ENCODE measurements around the gene LAMA3.

The LAMA3 gene

GRCh38 chr18:23878336-23878900 is 189.2 kb downstream of the LAMA3 start:
- no peak for DNase-seq (ENCODE audit: low read depth in 2 of 2)

- DNase-seq (ENCODE audit: low read depth in 2 of 2), result no peak
These were observed 189.9 kb downstream of the LAMA3 start for GRCh38 chr18:23879126-23879525.

GRCh38 chr18:23879544-23879943 is 190.3 kb downstream of the LAMA3 start:
- no peak for DNase-seq (ENCODE audit: low read depth in 2 of 2)

- DNase-seq (ENCODE audit: low read depth in 2 of 2), result no peak
These were observed 190.8 kb downstream of the LAMA3 start for GRCh38 chr18:23879966-23880565.

GRCh38 chr18:23880931-23881617 is 191.8 kb downstream of the LAMA3 start:
- DNase-seq (ENCODE audit: low read depth in 2 of 2), result no peak

- no peak for DNase-seq (ENCODE audit: low read depth in 2 of 2)
These were observed 192.5 kb downstream of the LAMA3 start for GRCh38 chr18:23881778-23882177.

GRCh38 chr18:23882616-23883276 is 193.5 kb downstream of the LAMA3 start:
- no peak for DNase-seq (ENCODE audit: low read depth in 2 of 2)

GRCh38 chr18:23883277-23883790 is 194.1 kb downstream of the LAMA3 start:
- no peak for DNase-seq (ENCODE audit: low read depth in 2 of 2)

- no peak for DNase-seq (ENCODE audit: low read depth in 2 of 2)
These were observed 195.6 kb downstream of the LAMA3 start for GRCh38 chr18:23884681-23885375.

- no peak for DNase-seq (ENCODE audit: low read depth in 2 of 2)
These were observed 196.5 kb downstream of the LAMA3 start for GRCh38 chr18:23885750-23886149.

GRCh38 chr18:23887035-23887434 is 197.8 kb downstream of the LAMA3 start:
- no peak for DNase-seq (ENCODE audit: low read depth in 2 of 2)

- DNase-seq (ENCODE audit: low read depth in 2 of 2), result no peak
These were observed 198.2 kb downstream of the LAMA3 start for GRCh38 chr18:23887493-23887892.

GRCh38 chr18:23888881-23889280 is 199.6 kb downstream of the LAMA3 start:
- no peak for DNase-seq (ENCODE audit: low read depth in 2 of 2)

- no peak for DNase-seq (ENCODE audit: low read depth in 2 of 2)
These were observed 200.7 kb downstream of the LAMA3 start for GRCh38 chr18:23889907-23890306.

- DNase-seq (ENCODE audit: low read depth in 2 of 2), result no peak
These were observed 201.3 kb downstream of the LAMA3 start for GRCh38 chr18:23890589-23890988.

GRCh38 chr18:23893653-23894052 is 204.4 kb downstream of the LAMA3 start:
- DNase-seq (ENCODE audit: low read depth in 2 of 2), result no peak

GRCh38 chr18:23894661-23895175 is 205.5 kb downstream of the LAMA3 start:
- no peak for DNase-seq (ENCODE audit: low read depth in 2 of 2)

GRCh38 chr18:23897291-23897690 is 208.0 kb downstream of the LAMA3 start:
- no peak for DNase-seq (ENCODE audit: low read depth in 2 of 2)

- DNase-seq (ENCODE audit: low read depth in 2 of 2), result no peak
These were observed 208.5 kb downstream of the LAMA3 start for GRCh38 chr18:23897733-23898132.

GRCh38 chr18:23900994-23901393 is 211.7 kb downstream of the LAMA3 start:
- DNase-seq (ENCODE audit: low read depth in 2 of 2), result no peak

GRCh38 chr18:23902396-23902795 is 213.1 kb downstream of the LAMA3 start:
- DNase-seq (ENCODE audit: low read depth in 2 of 2), result no peak

- DNase-seq (ENCODE audit: low read depth in 2 of 2), result no peak
These were observed 214.7 kb downstream of the LAMA3 start for GRCh38 chr18:23903971-23904370.

Measured in activated CD4-positive, alpha-beta T cell treated with anti-CD3 and anti-CD28 coated beads for 24 hours (primary cell).